Daoy (cell line): ENCODE data around the gene FAT3. TPM values are rescaled to one million over a fixed set of nuclear protein-coding genes. Genes with fewer than 3 reads are reported as not detected.

Experiments
- DNase-seq: peaks from one replicate; pipeline ENCODE4 v3.0.0-alpha.2; 2015; ENCODE audit warnings: low read depth
- total RNA-seq: library from RNA; depleted of rRNA; stranded (reverse); fragments of >200 nt; shearing (Covaris generic); gene quantifications from 2 replicates; pipeline ENCODE4 v1.2.3, GENCODE V29; 2014; rRNA removed

FAT3 gene
- total RNA-seq, result 1.1 and 1.5 TPM in 2 replicates

DNA sequence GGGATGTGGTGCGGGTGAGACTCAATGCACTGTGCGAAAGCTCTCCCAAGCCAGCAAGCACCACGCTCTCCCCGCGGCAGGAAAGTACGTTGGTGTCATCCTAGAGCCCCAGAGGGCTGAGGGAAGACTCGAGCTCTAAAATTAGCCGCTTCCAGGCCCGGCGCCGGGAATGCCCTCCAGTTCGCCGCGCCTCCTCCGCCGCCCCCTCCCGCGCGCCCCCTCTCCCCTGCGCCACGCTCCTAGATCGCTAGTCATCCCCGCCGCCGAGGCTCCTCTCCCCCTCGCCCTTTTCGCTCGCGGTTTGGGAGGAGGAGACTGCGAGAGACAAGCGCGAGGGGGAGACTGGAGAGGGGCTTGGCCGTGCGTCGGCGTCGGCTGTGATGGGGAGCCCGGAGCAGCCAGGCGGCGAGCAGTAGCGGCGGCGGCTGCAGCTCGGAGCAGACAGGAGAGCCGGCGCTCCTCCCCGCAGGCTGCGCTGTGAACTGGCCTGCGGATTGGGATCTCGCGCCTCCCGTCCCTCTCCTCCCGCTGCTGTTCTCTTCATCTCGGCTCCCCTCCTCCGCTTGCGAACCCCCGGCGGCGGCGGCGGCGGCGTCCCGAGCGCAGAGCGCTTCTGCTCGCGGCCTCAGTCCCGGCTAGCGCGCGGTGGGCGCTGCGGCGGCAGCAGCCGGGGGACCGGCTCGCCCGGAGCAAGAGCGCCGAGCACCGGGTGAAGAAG is at the start of gene FAT3:
TSS of gene FAT3 (plus strand) at position 412 of the 718 bp plus-strand sequence. CDS start 127,295 bp downstream, outside the sequence.
- DNase-seq, result peak; percentile 66

DNA sequence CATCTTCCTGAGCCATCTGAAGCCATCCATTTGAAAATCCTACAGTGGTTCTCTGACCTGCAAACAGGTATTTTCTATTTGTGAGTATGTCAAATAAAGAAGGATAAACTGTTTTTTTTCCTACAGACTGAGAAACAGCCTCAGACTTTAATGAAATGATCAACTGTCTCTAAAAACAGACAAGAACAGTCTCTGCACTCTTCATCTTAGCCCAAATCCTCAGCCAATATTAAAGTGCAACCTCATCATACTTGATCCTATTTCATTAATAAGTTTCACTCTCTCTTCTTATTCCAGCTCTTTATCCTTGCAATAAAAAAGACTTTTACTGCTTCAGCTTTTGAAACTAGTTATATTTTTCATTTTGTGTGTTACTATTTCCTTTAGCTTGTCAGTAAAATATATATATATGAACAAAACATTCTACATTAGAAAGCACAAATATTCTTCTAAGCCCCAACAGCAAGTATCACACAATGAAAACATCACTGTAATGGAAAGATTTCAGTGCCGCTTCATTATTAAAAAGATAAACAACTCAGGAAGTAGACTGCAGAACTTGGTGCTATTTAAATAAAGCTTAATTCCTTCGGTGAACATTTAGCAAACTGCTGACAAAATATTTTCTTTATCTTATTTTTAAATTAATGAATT is 45.5 kb upstream of the FAT3 start:
- DNase-seq, result no peak

DNA sequence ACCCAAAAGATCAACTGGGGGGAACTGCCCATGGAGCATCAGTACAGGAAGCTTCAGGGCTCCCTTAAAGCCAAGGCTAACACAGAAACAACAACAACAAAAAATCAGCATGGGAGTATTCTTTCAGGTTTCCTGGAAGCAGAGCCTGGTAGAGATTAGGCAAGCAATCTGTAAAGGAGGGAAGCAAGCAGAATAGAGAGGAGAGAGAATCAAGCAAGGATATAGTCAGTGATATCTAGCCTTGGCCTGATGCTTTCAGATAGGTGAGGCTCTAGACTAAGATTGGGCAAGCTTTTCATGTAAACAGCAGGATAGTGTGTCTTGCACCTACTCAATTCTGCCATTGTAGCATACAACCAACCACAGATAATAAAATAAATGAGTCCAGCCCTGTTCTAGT is 44.4 kb upstream of the FAT3 start:
- no peak for DNase-seq

DNA sequence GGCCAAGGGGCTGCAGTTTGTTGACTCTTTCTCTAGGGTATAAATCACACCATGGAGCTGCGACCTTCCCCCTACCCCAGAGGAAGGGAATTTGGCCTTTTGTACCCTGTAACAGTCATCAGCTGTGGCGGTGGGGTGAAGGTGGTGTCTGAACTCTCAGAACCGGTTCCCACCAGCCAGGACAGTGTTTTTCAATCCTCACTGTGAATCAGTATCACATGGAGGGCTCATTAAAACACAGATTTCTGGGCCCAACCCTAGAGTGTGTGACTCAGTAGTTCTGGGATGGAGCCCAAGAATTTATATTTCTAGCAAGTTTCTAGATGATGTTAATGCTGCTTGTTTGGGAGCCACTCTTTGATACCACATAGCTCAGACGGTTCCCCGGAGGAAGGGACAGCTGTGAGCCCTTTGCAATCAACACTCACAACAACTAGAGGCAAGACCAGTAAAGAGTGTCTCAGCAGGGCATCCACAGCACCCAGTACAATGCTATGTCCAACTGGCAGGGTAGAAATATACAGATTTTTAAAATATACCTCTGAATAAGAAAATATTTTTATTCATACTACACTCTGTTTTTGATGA is 43.9 kb upstream of the FAT3 start:
- peak; percentile 15 for DNase-seq

DNA sequence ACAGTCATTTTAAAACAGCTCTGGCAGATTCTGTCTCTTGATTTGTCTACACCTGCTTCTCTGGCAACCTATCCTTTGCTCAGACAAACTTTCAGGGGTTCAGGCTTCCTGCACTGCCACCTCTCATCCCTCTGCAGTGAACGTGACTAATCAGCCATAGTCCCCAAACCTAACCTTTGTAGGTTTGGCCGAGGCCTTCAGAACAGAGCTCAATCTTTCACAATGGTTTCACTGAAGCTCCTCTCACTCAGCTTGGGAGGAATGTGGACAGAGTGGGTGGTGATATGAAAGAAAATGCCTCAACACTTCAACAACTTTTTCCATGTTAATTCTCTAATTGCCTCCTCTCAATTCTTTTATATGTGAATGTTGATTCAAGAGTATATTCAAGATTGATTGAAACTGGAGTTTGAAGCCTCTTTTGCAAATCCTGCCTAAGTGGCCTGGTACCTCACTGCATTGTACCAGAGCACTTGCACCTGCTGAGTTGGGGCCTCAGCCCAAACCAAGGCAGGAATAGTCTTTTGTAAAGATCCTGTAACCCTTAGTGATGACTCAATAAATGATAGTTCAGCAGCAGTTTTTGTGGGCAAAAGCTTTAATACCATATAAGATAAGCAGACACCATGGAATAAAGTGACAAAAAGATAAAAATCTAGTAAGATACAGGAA is 33.9 kb upstream of the FAT3 start:
- DNase-seq, result no peak

DNA sequence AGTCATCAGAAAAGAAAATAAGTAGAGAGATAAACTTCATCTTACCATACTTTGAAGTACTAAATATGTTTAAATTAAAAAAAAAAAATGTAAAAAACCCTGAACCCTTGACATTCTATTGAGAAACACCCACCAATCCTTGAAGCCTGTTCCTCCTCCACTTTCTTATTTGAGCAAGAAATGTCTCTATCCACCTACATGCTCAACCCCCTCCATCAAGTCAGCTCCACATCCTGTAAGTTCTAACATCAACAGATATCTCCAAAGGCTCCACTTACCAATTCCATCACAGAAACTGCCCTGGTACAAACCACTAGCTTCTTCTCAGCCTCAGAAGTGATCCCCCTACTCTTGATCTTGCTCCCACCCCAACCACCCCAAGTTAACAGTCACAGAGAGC is 32.5 kb upstream of the FAT3 start:
- DNase-seq, result no peak

DNA sequence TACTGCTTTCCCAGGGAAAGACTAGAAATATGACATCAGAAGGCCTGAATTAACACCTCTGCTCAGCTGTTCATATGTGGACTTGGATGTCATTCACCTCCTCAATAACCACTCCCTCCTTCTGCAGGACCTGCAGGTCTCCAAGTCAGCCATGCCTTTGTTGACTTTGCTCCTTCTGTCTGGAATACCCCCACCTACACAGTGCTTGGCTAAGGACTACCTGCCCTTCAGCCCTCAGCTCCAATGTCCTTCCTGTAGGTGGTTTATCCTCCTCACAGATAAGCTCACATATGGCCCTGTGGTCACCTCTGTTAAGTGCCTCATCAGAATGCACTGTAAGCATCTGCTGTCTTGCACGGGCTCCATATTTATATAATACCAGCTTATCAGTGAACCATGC is 26.4 kb upstream of the FAT3 start:
- no peak for DNase-seq

DNA sequence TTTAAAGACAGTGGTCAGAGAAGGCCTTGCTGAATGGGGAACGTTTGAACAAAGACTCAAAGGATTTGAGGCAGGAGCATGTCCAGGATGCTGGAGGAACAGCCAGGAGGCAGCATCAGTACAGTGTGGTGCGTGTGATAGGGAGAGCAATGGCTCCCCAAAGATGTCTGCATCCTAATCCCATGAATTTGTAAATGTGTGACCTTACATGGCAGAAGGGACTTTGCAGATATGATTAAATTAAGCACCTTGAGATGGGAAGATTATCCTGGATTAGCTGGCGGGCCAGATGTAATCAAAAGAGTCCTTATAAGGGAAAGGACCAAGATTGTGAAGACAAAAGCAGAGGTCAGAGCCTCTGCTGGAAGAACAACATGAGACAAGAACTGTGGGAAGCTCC is 24.6 kb upstream of the FAT3 start:
- no peak for DNase-seq

DNA sequence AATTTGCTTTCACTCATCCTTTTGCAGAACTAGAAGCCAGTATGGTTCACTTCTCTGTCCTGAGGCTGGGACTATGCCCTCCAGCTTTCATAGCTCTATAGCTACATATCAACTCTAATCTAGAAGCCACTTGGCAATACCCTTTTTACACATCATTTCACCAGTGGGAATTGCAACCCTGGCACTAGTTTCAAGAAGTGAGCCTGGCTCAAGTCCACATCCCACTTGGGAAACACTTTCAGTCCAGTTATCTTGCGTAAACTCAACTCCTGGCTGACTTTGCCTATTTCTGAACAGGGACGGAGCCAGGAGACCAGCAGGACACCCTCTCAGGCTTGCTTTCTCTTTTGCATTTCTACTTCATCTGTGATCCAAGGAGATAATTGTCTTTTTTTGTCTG is 19.9 kb upstream of the FAT3 start:
- DNase-seq, result no peak

DNA sequence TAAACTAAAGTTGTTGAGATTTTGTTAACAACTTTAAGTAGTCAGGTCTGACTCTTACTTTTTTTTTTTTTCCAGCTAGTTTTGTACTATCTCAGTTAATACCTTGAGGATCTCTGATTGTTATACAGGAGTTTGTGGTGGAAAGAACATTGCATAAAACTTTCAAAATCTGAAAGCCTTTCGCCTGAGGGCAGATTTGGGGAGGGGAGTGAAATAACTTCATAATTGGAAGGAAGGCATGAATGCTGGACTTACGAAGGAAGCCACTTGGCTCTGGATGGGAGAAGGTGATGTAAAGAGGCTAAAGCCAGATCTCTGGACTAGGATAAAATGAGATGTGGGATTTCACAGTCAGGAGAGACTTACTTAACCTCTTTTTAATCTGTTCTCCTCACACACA is 18.2 kb upstream of the FAT3 start:
- DNase-seq, result no peak

DNA sequence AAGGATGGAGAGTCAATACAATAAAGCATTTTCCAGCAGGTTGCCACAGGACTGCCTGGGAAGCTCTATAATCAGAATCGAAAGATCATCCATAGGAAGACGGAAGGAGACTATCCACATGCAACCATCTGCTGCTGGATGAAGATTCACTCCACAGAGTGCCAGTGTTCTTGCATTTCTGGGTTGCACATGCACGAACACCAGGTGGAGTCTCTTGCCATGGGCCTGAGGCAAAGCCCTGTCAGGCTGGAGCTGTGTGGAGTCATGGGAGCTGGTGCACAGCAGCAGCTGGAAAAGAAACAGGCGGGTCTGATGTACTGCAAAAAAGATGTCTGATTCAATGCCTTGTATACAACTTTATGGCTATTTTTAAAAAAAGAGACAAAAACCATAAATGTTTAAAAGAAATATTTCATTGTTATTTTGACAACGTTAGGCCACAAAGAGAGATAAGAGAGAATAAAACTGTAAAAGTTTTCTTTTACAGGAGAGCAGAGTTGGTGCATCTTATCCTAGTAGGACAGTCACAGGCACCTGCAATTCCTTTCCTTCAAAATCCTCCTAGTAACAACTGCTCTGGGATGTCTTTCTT is 12.9 kb upstream of the FAT3 start:
- DNase-seq, result peak; percentile 29

DNA sequence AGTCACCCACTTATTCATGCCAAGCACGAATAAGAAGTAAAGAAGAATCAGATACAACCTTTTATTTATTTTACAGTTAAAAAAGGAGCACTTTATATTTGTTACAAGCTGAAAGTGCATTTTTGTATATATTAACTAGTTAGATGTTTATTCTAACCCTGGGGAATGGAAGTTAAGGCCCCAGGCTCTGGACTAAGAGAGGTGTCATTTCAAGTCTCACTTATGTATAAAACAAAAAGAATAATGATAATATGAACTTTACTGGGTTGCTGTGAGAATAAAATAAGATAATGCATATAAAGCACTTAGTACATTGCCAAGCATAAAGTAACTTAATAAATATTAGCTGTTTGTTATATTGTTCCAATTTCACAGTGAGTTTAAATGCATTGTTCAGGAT is 12.1 kb upstream of the FAT3 start:
- DNase-seq, result no peak

DNA sequence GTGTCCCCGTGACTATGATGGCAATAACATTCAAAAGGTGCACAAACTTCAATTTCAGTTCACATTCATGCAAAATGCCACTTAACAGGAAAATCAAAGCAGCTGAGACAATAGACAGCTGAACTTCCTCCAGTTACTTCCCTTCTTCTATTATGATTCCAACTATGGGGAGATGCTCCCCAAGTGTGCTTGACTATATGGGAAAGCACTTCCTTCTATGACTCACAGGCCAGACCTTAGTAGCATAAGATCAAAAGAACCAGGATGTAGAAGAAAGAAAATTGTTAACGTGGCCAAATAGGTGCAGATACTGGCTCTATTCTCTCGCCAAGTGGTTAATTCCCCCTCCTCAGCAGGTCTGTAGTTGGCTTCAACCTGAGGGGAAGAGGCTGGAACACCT is 7.8 kb upstream of the FAT3 start:
- no peak for DNase-seq

DNA sequence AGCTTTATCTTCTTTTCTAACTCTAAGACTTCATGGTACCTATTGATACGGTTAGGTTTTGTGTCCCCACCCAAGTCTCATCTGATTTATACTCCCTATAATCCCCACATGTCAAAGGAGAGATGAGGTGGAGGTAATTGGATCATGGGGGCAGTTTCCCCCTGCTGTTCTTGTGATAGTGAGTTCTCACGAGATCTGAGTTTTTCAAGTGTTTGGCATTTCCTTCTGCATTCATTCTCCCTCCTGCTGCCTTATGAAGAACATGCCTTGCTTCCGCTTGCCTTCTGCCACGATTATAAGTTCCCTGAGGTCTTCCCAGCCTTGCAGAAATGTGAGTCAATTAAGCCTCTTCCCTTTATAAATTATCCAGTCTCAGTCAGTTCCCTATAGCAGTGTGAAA is 5.1 kb upstream of the FAT3 start:
- no peak for DNase-seq

DNA sequence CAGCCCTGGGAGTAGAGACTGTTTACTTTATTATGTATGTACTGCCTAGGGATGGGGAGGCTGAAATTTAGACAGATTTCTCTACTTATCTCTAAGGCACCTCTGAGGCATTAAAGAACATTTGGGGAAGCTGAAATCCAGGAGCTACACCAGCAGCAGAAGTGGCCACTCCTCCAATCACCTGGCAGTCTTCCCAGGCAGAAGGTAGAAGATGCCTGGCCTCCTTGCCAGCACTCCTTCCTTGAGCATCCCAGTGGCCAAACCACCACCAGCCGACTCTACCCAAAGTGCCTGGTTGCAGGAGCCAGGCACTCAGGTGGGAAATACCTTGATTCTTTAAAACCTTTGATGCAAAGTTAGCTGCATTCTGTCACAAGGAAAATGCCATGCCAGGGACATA is 1.9 kb upstream of the FAT3 start:
- no peak for DNase-seq

DNA sequence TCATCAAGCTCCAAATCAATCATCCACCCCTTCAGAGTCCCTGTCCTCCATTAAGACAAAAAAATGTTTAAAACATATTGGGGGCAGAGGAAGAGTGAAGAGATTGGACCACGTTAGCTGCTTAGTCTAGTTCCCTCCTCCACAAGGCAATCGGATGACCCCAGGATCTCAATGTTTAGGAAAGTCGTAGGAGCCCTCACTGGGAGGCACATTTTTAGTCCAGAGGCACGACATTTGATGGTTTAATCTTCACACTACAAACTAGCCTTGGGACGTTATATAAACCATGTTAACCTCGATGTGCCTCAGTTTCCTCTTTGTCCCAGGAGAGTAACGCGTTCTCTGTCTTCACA is 588 bp upstream of the FAT3 start:
- no peak for DNase-seq

DNA sequence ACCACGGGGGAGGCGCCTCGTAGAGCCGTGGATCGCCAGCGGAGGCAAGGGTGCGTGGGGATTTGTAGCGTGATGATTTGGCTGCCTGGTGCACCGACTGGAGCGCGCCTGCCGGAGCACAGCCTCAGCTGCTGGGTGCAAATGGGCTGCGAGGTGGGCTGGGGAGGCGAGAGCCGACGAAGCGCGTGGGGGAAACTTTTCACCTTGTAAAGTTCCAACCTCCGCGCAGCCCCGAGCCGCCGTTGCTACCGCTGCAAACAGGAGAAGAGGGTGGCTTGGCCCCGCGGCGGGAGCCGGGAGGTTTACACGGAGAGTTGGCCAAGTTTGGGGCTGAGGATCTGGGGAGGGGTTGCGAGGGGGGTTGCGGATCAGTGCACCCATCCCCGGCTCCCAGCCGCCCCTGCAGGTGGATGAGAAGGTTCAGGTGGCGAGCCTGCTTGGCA is 528 bp downstream of the FAT3 start:
- DNase-seq, result no peak

DNA sequence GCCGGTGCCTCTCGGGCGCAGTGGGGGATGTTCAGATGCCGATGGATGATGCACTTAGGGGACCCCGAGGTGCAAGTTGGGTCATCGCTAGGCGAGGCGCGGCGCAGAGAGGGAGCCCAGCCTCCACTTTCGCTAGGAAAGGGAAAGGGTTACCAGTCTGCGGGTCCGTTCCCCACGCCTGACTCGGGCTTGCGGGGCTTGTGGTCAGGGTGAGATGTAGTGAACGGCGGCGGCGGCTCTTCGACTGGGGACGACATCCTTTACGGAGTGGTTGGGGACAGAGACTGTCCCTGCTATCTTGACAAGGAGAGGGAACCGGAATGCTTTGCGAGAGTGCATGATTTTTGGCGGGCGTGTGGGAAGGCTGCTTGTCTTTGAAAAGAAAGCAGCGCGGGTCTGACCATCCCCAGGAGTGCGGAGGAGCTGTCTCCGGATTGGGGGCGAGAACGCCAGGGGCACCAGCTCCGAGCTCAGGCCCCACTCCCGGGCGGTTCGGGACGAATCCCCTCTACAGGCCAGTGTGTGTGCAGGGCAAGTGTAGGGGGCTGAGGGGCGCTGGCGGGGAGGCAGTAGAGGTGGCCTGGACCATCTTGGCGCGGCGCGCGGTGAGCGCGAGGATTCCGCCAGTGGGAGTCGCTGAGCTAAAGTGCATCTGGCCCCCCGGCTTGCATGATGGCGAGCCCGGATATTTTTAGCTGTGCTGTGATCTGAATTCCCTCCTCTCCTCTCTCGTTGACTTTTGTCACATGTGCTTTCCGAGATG is 1.1 kb downstream of the FAT3 start:
- peak; percentile 51 for DNase-seq

DNA sequence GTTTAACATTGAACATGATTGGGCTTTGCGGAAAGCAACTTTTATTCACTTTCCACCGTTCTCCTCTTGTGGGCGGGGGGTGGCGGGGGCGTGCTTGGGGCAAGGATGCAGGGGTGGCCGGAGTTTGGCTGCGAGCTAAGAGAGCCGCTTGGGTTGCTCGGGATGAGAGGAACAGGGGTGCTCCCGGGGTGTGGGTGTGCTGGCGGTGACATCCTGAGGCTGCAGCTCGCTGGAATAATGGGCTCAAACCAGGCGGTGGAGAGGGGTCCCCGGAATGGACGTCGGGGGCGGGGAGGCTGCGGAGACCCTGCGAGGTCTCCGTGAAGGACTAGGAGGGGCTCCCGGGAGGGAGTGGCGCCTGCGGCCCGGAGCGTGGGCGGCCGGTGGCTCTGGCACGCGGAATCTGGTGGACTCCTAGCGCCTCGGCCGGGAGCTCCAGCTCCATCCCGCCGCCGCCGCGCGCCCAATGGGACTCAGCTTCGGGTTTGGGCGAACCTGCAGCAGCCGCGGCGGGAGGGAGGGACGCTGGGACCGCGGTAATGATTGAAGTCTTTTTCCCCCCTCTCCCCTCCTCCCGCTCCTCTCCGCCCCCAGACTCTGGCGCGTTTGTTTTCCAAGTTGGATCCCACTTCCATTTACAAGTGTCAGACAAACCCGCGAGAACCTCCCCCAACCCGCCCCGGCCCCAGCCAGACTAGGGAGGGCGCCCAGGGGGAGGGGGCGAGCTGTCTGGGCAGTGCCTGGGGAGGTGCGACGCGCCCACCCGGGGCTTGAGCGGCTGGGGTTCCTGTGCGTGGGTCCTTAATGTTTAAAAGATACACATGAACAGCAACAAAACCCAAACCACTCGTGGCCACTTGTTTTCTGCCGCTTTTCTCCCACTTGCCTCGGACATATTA is 2.0 kb downstream of the FAT3 start:
- DNase-seq, result peak; percentile 52

DNA sequence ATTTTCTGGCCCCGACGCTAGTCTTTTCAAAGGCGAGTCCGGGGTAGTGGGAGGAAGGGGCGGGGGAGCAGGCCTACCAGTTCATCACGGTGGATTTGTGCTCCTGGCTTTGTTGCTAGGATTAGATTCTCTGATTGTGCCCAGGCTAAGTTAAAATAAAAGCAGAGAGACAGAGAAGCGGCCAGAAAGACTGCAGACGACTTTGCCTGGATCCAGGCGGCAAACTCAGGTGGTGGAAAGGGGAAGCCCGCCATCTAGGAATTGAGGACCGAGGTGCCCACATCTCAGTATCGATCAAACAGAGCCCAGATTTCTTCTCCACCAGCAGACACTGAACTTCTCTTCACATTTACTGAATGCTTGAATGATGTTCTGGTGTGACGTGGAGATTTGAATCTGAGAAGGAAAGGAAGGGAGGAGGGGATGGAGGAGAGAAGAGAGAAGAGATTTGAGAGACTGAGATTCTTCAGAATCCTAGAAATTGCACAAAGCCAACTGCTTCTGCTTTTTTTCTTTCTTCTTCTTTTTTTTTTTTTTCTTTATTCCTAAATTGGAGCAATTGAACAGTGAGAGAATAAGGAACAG is 2.7 kb downstream of the FAT3 start:
- DNase-seq, result no peak
